Measurements from ENCODE around the gene CPNE6.

The CPNE6 gene

GRCh38 chr14:24071836-24072430 lies 571 bp downstream of the CPNE6 start:
- no peak for TF ChIP-seq CTCF (IDR thresholded peaks at IDR 0.05; ENCODE audit: low read depth, low read length, missing control alignments)
- H3K4me3 ChIP-seq (ENCODE audit: low read depth, low read length) = no peak overlapping the region
- in situ Hi-C loops (cut with HindIII; ENCODE audit: low sequenced_read_pairs) = no loop called here
- DNase-seq (ENCODE audit: low read depth) = no peak

DNA sequence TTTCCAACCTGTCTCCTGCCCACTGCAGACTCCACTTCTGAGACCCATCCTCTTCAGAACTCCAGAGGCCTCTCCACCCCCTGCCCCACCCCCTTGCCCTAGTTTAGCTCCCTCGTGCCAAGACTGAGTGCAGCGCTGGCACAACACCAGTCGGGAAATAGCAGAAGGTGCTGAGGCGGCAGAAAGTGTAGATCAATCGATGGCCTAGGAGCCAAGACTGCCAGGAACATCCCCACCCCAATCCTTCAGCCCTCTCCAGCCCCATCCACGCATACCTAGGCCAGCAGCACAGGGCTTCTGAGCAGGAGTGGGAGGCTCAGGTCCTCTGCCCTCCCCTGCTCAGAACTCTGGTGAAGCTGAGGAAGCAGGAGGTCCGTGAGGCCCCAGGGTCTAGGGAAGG lies 1.1 kb downstream of the CPNE6 start:
- in situ Hi-C loops (cut with HindIII; ENCODE audit: low sequenced_read_pairs) = no loop called here
- no peak for TF ChIP-seq CTCF (IDR thresholded peaks at IDR 0.05; ENCODE audit: low read depth, low read length, missing control alignments)
- no peak overlapping the region for H3K4me3 ChIP-seq (ENCODE audit: low read depth, low read length)
- no peak for DNase-seq (ENCODE audit: low read depth)

DNA sequence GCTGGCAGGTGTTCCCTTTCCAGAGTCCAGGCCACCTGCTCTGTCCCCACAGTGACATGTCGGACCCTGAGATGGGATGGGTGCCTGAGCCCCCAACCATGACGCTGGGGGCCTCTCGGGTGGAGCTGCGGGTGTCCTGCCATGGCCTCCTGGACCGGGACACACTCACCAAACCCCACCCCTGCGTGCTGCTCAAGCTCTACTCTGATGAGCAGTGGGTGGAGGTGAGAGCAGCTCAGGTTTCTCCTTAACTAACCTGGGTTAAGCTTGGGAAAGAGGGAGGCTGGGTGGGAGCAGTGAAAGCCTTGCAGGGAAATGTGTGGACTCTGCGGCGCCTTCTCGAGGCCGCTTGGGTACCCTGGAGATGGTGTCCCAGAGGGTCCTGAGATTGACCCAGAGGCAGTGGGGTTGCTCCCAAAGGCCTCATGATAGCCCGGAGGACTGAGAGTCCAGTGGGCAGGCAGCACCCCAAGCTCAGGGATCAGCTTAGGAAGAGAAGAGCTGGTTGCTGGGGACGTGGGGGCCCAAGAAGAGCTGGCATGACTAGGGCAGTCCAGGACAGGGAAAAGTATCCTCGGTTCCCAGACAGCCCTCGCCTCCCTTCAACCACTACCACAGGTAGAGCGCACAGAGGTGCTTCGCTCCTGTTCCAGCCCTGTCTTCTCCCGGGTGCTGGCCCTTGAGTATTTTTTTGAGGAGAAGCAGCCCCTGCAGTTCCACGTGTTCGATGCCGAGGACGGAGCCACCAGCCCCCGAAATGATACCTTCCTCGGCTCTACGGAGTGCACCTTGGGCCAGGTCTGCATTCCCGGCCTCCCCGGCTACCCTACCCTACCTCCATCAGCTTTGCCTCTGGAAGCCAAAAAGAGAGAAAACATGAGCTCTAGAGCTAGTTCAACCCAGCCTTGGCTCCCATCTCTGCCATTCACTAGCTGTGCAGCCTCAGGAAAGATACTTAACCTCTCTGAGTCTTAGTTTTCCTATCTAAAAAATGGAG lies 1.8 kb downstream of the CPNE6 start:
- H3K4me3 ChIP-seq (ENCODE audit: low read depth, low read length) = no peak overlapping the region
- TF ChIP-seq CTCF (IDR thresholded peaks at IDR 0.05; ENCODE audit: low read depth, low read length, missing control alignments) = no peak
- DNase-seq (ENCODE audit: low read depth) = no peak
- in situ Hi-C loops (cut with HindIII; ENCODE audit: low sequenced_read_pairs) = no loop called here

- in situ Hi-C loops (cut with HindIII; ENCODE audit: low sequenced_read_pairs) = no loop called here
- no peak for TF ChIP-seq CTCF (IDR thresholded peaks at IDR 0.05; ENCODE audit: low read depth, low read length, missing control alignments)
- no peak overlapping the region for H3K4me3 ChIP-seq (ENCODE audit: low read depth, low read length)
- no peak for DNase-seq (ENCODE audit: low read depth)
Measured at GRCh38 chr14:24074625-24075484, 3.5 kb downstream of the CPNE6 start.

DNA sequence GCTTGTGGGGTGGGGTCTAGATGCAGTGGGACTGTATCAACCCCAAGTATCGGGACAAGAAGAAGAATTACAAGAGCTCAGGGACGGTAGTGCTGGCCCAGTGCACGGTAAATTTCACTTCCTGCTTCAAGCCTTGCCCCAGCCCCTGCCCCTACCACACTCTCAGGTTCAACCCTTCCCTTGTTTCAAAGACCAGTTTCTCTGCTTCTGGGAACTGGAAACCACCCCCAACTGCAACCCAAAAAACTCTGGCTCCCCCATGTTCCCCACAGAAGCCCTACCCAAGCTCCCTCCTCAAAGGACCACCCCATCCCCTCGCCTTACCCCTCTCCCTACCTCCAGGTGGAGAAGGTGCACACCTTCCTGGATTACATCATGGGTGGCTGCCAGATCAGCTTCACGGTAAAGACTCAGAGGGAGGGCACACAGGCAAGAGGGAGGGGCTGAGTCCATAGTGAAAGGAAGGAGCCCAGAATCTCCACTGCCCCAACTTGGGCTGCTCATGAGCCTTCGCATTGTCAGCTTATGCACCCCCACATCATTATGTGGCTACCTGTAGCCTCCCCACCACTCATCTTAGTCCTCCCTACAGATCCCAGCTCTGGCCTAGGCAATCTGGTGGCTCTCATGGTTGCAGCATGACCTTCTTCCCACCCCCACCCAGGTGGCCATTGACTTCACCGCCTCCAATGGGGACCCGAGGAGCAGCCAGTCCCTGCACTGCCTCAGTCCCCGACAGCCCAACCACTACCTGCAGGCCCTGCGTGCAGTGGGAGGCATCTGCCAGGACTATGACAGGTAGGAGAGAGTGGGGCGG lies 4.3 kb downstream of the CPNE6 start:
- TF ChIP-seq CTCF (IDR thresholded peaks at IDR 0.05; ENCODE audit: low read depth, low read length, missing control alignments) = no peak
- no peak for DNase-seq (ENCODE audit: low read depth)
- in situ Hi-C loops (cut with HindIII; ENCODE audit: low sequenced_read_pairs) = no loop called here
- no peak overlapping the region for H3K4me3 ChIP-seq (ENCODE audit: low read depth, low read length)

DNA sequence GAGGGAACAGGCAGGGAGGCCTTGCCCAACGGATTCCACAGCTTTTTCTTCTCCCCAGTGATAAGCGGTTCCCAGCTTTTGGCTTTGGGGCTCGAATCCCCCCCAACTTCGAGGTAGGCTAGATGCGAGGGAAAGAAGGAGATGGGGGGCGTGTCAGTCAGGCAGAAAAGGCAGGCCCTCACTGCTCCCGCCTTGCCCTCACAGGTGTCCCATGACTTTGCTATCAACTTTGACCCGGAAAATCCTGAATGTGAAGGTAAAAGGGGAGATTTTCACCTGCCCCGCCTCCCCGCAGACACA lies 4.9 kb downstream of the CPNE6 start:
- H3K4me3 ChIP-seq (ENCODE audit: low read depth, low read length) = no peak overlapping the region
- TF ChIP-seq CTCF (IDR thresholded peaks at IDR 0.05; ENCODE audit: low read depth, low read length, missing control alignments) = no peak
- in situ Hi-C loops (cut with HindIII; ENCODE audit: low sequenced_read_pairs) = no loop called here
- DNase-seq (ENCODE audit: low read depth) = no peak

All from astrocyte of the cerebellum (primary cell).